Lower lobe of right lung (tissue), 2 donors: ENCODE data around the gene SYCE1L. TPM values are rescaled to one million over a fixed set of nuclear protein-coding genes. Genes with fewer than 3 reads are reported as not detected.
A peak's percentile ranks its signal among the peaks of the same experiment; 100 is the strongest.

Experiments used
- ATAC-seq, 2 donors: fragments of 200-7000 bp; cut with Tn5 transposase; one replicate each; pipeline ENCODE4 v1.9.1; 2020 to 2022; ENCODE audit warnings: mild to moderate bottlenecking in 2 of 2, moderate library complexity in 2 of 2
- DNase-seq: peaks from one replicate; pipeline ENCODE4 v3.0.0-alpha.2; 2020
- H3K27ac ChIP-seq: fragments of 200-600 bp; one replicate; pipeline ENCODE4 v1.8.0; 2022
- H3K27me3 ChIP-seq: fragments of 200-600 bp; one replicate; pipeline ENCODE4 v1.8.0; 2022; ENCODE audit warnings: low read depth
- H3K36me3 ChIP-seq: fragments of 200-600 bp; one replicate; pipeline ENCODE4 v1.8.0; 2022; ENCODE audit warnings: mild to moderate bottlenecking
- H3K4me1 ChIP-seq: fragments of 200-600 bp; one replicate; pipeline ENCODE4 v1.8.0; 2022
- H3K4me3 ChIP-seq: fragments of 200-600 bp; one replicate; pipeline ENCODE4 v1.8.0; 2022; ENCODE audit warnings: mild to moderate bottlenecking
- H3K9me3 ChIP-seq: fragments of 200-600 bp; one replicate; pipeline ENCODE4 v1.8.0; 2022
- intact Hi-C: fragments of 100-400 bp; cut with DNase I; formaldehyde crosslinking; loops from one replicate; pipeline ENCODE4 v1.11.0; 2022
- total RNA-seq: library from RNA; stranded (reverse); fragmentation: NEBNext Ultra II Directional; extraction: Animal tissue kit (Norgen Biotek cat#: 25700); gene quantifications from one replicate; pipeline ENCODE4 v1.2.1, GENCODE V29; 2021
- TF ChIP-seq, protein P1 (sequence below): fragments of 200-600 bp; IDR thresholded peaks from one replicate; pipeline ENCODE4 v1.8.0; 2022; ENCODE audit warnings: antibody characterized with exemption, mild to moderate bottlenecking
- donor health status: DM: no; HTN: yes; CAD: no; lungs with severe emphysema.

The SYCE1L gene
- total RNA-seq, 1 donor from 2014 or later = 2.6 TPM

DNA sequence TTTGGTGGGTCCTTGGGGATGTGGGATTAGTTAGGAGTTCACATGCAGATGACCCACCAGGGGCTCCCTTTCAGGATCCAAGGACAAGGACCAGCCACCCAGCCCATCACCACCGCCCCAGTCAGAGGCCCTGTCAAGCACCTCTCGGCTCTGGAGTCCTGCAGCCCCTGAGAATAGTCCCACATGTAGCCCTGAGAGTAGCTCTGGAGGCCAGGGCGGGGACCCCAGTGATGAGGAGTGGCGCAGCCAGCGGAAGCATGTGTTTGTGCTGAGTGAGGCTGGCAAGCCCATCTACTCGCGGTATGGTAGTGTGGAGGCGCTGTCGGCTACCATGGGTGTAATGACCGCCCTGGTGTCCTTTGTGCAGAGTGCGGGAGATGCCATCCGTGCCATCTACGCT, 5.8 kb upstream of the SYCE1L start:
- TF ChIP-seq, protein P1, sequence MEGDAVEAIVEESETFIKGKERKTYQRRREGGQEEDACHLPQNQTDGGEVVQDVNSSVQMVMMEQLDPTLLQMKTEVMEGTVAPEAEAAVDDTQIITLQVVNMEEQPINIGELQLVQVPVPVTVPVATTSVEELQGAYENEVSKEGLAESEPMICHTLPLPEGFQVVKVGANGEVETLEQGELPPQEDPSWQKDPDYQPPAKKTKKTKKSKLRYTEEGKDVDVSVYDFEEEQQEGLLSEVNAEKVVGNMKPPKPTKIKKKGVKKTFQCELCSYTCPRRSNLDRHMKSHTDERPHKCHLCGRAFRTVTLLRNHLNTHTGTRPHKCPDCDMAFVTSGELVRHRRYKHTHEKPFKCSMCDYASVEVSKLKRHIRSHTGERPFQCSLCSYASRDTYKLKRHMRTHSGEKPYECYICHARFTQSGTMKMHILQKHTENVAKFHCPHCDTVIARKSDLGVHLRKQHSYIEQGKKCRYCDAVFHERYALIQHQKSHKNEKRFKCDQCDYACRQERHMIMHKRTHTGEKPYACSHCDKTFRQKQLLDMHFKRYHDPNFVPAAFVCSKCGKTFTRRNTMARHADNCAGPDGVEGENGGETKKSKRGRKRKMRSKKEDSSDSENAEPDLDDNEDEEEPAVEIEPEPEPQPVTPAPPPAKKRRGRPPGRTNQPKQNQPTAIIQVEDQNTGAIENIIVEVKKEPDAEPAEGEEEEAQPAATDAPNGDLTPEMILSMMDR = no peak
- DNase-seq (no peak), ATAC-seq (no peak)
- H3K9me3 ChIP-seq = no peaks in the 10 kb centered on the region
- intact Hi-C loops = no loop called here
- H3K4me3 ChIP-seq = no peak overlapping the region
- no peaks in the 10 kb centered on the region for H3K27me3 ChIP-seq
- H3K27ac ChIP-seq = no peak overlapping the region
- H3K36me3 ChIP-seq = peaks cover 54% of the 10 kb centered on the region
- H3K4me1 ChIP-seq = peaks cover 25% of the 10 kb centered on the region

GRCh38 chr16:77194295-77195231, 4.6 kb upstream of the SYCE1L start:
- no peaks in the 10 kb centered on the region for H3K27me3 ChIP-seq
- H3K4me3 ChIP-seq = no peak overlapping the region
- no peak for ATAC-seq
- TF ChIP-seq, protein P1 = no peak
- DNase-seq = peak; percentile 47
- no peaks in the 10 kb centered on the region for H3K9me3 ChIP-seq
- H3K27ac ChIP-seq = no peak overlapping the region
- intact Hi-C loops = no loop called here
- H3K36me3 ChIP-seq = peaks cover 66% of the 10 kb centered on the region
- H3K4me1 ChIP-seq = peaks cover 24% of the 10 kb centered on the region

DNA sequence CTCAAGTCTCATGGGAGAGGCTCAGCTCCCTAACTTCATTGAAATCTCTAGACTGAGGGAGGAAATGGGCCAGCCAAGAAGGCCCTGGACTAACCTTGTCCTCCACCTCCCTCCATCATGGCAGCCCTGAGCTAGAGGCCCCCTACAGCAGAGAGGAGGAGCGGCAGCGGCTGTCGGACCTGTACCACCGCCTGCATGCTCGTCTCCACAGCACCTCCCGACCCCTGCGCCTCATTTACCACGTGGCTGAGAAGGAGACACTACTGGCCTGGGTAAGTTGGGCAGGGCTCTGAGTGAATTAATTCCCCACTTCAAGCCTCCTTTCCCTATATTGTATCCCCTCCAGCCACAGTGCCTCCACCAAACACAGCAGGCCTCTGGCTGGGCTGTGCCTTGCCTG, 3.8 kb upstream of the SYCE1L start:
- H3K36me3 ChIP-seq = peaks cover 75% of the 10 kb centered on the region

DNA sequence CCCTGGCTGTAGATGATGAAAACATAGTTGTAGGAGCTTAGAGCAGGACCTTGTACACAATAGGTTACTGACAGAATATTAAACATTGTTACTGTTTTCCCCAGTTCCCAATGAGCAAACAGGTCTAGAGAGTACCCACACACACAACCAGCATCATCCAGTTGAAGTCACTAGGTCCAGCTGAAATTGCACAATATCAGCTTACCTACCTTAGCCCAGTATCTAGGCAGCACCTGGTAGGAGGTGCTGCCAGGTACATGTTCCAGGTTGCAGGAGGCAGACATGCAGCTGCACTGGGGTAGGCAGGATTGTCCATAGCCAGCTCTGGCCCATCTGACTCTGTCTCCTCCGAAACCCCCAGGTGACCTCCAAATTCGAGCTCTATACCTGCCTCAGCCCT, 1.5 kb upstream of the SYCE1L start:
- Histone ChIP-seq H3K4me3 (no peak overlapping the region), H3K9me3 (no peaks in the 10 kb centered on the region), H3K27me3 (no peaks in the 10 kb centered on the region), H3K27ac (no peak overlapping the region), H3K36me3 (peaks cover 89% of the 10 kb centered on the region), H3K4me1 (peaks cover 9% of the 10 kb centered on the region)
- ATAC-seq = no peak
- DNase-seq = no peak
- intact Hi-C loops = no loop called here
- TF ChIP-seq, protein P1 = no peak

More for the DNA sequence above, 3.8 kb upstream of the SYCE1L start:
- Histone ChIP-seq H3K27me3 (no peaks in the 10 kb centered on the region), H3K27ac (no peak overlapping the region), H3K4me1 (peaks cover 19% of the 10 kb centered on the region), H3K9me3 (no peaks in the 10 kb centered on the region), H3K4me3 (no peak overlapping the region)
- intact Hi-C loops = no loop called here
- no peak for ATAC-seq
- no peak for DNase-seq
- TF ChIP-seq, protein P1 = no peak

- Histone ChIP-seq H3K36me3 (peaks cover 3% of the 10 kb centered on the region), H3K27me3 (no peaks in the 10 kb centered on the region), H3K9me3 (no peaks in the 10 kb centered on the region), H3K4me3 (no peak overlapping the region), H3K27ac (no peak overlapping the region), H3K4me1 (no peaks in the 10 kb centered on the region)
- DNase-seq = no peak
- TF ChIP-seq, protein P1 = no peak
- ATAC-seq = no peak
- intact Hi-C loops = no loop called here
Observed at GRCh38 chr16:77206533-77206932, 7.3 kb downstream of the SYCE1L start.
